Sigmoid colon (tissue), 7 donors: Measurements from ENCODE around the gene EPHB1. TPM values are rescaled to one million over a fixed set of nuclear protein-coding genes. Genes with fewer than 3 reads are reported as not detected.

Experiments
- DNase-seq: peaks from one replicate; pipeline ENCODE4 v3.0.0-alpha.2; 2019
- H3K27ac ChIP-seq, 4 donors: fragments of 200-600 bp; sonication (generic); one replicate each; pipeline ENCODE4 v1.5.1; 2016 to 2019; ENCODE audit warnings: mild to moderate bottlenecking in 1 of 4
- H3K27me3 ChIP-seq, 3 donors: fragments of 200-600 bp; sonication (generic); one replicate each; pipeline ENCODE4 v1.5.1; 2019; ENCODE audit warnings: mild to moderate bottlenecking in 1 of 3
- H3K36me3 ChIP-seq, 4 donors: fragments of 200-600 bp; sonication (generic); one replicate each; pipeline ENCODE4 v1.5.1; 2016 to 2019
- H3K4me1 ChIP-seq, 4 donors: fragments of 200-600 bp; sonication (generic); one replicate each; pipeline ENCODE4 v1.5.1; 2017 to 2019
- H3K4me3 ChIP-seq, 4 donors: fragments of 200-600 bp; sonication (generic); one replicate each; pipeline ENCODE4 v1.5.1; 2017 to 2019; ENCODE audit warnings: mild to moderate bottlenecking in 2 of 4, moderate library complexity in 1 of 4
- H3K9me3 ChIP-seq, 4 donors: fragments of 200-600 bp in 3 of 4; sonication (generic) in 3 of 4; one replicate each; pipeline versions ENCODE4 v1.5.1 to v1.6.1; 2013 to 2019
- CTCF ChIP-seq, 4 experiments: fragments of 450-650 bp in 3 of 4; fragments of 200-600 bp in 1 of 4; IDR thresholded peaks; one replicate each; pipeline ENCODE4 v1.5.1; 2016 to 2019; ENCODE audit warnings: antibody characterized with exemption in 4 of 4, mild to moderate bottlenecking in 3 of 4, moderate library complexity in 2 of 4
- EP300 ChIP-seq, 4 donors: sonication (generic); formaldehyde crosslinking; IDR thresholded peaks; one replicate each; pipeline ENCODE4 v1.6.1; 2017; ENCODE audit warnings: antibody characterized with exemption in 4 of 4
- POLR2A ChIP-seq, 2 donors: fragments of 450-650 bp; IDR thresholded peaks; one replicate each; pipeline ENCODE4 v1.6.1; 2016; ENCODE audit warnings: antibody characterized with exemption in 2 of 2, mild to moderate bottlenecking in 2 of 2, moderate library complexity in 2 of 2
- POLR2AphosphoS5 ChIP-seq, 4 donors: sonication (generic); formaldehyde crosslinking; IDR thresholded peaks; one replicate each; pipeline ENCODE4 v1.6.1; 2017; ENCODE audit warnings: antibody characterized with exemption in 4 of 4
- WGBS, 2 donors: extraction: QIAGEN DNeasy Blood & Tissue Kit; methylation state at CpG; one replicate each; pipeline ENCODE4 v1.1.7; 2013; 5-methylcytosine and 5-hydroxymethylcytosine counted together
- intact Hi-C: fragments of 100-400 bp; cut with DNase I; formaldehyde crosslinking; loops from one replicate; pipeline ENCODE4 v1.15.1; 2023
- polyA plus RNA-seq, 3 donors: library from polyadenylated mRNA; stranded (reverse); fragments of 200-250 nt; gene quantifications; one replicate each; pipeline ENCODE4 v1.2.3, GENCODE V29; 2013
- total RNA-seq, 4 donors: library from RNA; depleted of rRNA; stranded (reverse); fragments of >200 nt; gene quantifications; one replicate each; pipeline ENCODE4 v1.1.0, GENCODE V29; 2016
- donor health status: healthy with polysubstance abuse.
- donor health status: Bipolar disorder and iron deficiency.
- donor health status: healthy.

Gene EPHB1
- total and polyA plus RNA-seq, 7 donors = 0.29 to 17.3 (median 3.6) TPM; not detected in 2

GRCh38 chr3:134808835-134809234 lies 13.8 kb downstream of the EPHB1 start:
- Histone ChIP-seq H3K9me3 (no peaks in the 10 kb centered on the region), H3K27ac (no peak overlapping the region), H3K27me3 (no peaks in the 10 kb centered on the region), H3K4me1 (peaks cover 0 to 19% (median 0%) of the 10 kb centered on the region in 4 donors), H3K4me3 (no peak overlapping the region), H3K36me3 (no peaks in the 10 kb centered on the region)
- WGBS, 2 donors = 92 to 98% methylated on average over 1 of the region's 1 CpG
- intact Hi-C loops = no loop called here
- DNase-seq = no peak
- TF ChIP-seq CTCF (IDR thresholded peaks at IDR 0.05) (no peak), POLR2A (IDR thresholded peaks at IDR 0.05) (no peak), POLR2AphosphoS5 (IDR thresholded peaks at IDR 0.05) (no peak), EP300 (IDR thresholded peaks at IDR 0.05) (no peak)

DNA sequence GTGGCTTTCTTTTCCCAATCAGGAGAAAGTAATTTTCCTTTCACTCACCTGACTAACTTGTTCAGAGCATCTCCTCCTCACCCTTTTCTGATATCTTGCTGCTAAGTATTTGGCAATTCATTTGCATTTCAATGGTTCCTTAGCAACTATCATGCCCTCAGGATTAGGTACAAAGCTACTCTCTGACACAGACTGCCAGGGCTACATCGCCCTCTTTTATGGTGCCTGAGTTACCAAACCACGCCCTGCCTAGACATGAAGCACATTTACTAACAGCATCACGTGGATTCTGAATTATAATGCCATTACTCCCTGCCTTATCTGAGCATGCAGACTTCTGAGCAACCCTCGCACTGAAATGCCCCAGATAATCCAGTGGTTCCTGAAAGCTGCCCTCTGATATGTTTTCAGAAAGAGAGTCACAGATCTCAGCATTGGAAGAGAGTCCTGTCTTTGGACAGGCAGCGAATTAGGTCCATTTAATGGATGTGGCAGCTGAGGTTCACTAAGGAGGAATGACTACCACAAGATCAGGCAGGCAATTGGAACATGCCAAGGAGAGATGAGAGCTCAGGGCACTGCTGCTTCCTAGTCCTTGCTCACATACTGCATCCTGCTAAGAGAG lies 14.5 kb downstream of the EPHB1 start:
- no peak overlapping the region for H3K27ac ChIP-seq
- 24 to 67% methylated on average over 5 of the region's 5 CpGs for WGBS, 2 donors
- no peak overlapping the region for H3K4me3 ChIP-seq
- TF ChIP-seq POLR2A (IDR thresholded peaks at IDR 0.05) (no peak), EP300 (IDR thresholded peaks at IDR 0.05) (no peak), POLR2AphosphoS5 (IDR thresholded peaks at IDR 0.05) (no peak)
- no peaks in the 10 kb centered on the region for H3K27me3 ChIP-seq
- intact Hi-C loops = no loop called here
- H3K36me3 ChIP-seq = no peaks in the 10 kb centered on the region
- DNase-seq = no peak
- peaks cover 0 to 15% (median 0%) of the 10 kb centered on the region in 4 donors for H3K4me1 ChIP-seq
- H3K9me3 ChIP-seq = no peaks in the 10 kb centered on the region

DNA sequence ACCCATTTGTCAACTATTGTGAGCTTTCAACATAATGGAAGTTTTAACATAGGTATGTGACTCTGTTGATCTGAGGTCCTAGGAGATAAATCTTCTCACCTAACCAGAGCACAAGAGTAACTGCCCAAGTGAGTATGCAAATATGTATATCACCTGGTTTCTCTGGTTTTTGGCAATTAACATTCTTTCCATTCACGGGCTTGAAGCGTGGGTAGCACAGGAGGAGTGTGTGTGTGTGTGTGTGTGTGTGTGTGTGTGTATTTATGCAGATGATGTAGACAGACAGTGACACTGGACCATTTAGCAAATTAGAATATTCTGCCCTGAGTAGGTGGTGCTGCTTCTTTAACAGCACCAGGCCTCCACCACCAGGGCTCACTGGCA lies 15.0 kb downstream of the EPHB1 start:
- Histone ChIP-seq H3K36me3 (no peaks in the 10 kb centered on the region), H3K4me3 (no peak overlapping the region), H3K27ac (no peak overlapping the region), H3K9me3 (no peaks in the 10 kb centered on the region), H3K4me1 (peaks cover 0 to 12% (median 0%) of the 10 kb centered on the region in 4 donors), H3K27me3 (no peaks in the 10 kb centered on the region)
- 30 to 53% methylated on average over 2 of the region's 2 CpGs for WGBS, 2 donors
- DNase-seq = no peak
- intact Hi-C loops = no loop called here
- TF ChIP-seq EP300 (IDR thresholded peaks at IDR 0.05) = no peak
- TF ChIP-seq POLR2AphosphoS5 (IDR thresholded peaks at IDR 0.05) = no peak
- TF ChIP-seq POLR2A (IDR thresholded peaks at IDR 0.05) = no peak
- TF ChIP-seq CTCF (IDR thresholded peaks at IDR 0.05) = no peak

GRCh38 chr3:134810850-134811249 lies 15.8 kb downstream of the EPHB1 start:
- no peak overlapping the region for H3K4me3 ChIP-seq
- DNase-seq = no peak
- 78 to 83% methylated on average over 2 of the region's 2 CpGs for WGBS, 2 donors
- intact Hi-C loops = no loop called here
- H3K9me3 ChIP-seq = no peaks in the 10 kb centered on the region
- H3K36me3 ChIP-seq = no peaks in the 10 kb centered on the region
- no peaks in the 10 kb centered on the region for H3K27me3 ChIP-seq
- TF ChIP-seq CTCF (IDR thresholded peaks at IDR 0.05) = no peak
- no peak for TF ChIP-seq EP300 (IDR thresholded peaks at IDR 0.05)
- TF ChIP-seq POLR2AphosphoS5 (IDR thresholded peaks at IDR 0.05) = no peak
- no peak for TF ChIP-seq POLR2A (IDR thresholded peaks at IDR 0.05)
- H3K4me1 ChIP-seq = peaks cover 0 to 12% (median 0%) of the 10 kb centered on the region in 4 donors
- no peak overlapping the region for H3K27ac ChIP-seq

GRCh38 chr3:134813618-134814017 lies 18.6 kb downstream of the EPHB1 start:
- Histone ChIP-seq H3K27ac (no peak overlapping the region), H3K4me3 (no peak overlapping the region), H3K9me3 (no peaks in the 10 kb centered on the region), H3K27me3 (no peaks in the 10 kb centered on the region), H3K36me3 (no peaks in the 10 kb centered on the region), H3K4me1 (no peaks in the 10 kb centered on the region)
- DNase-seq = no peak
- intact Hi-C loops = no loop called here
- TF ChIP-seq EP300 (IDR thresholded peaks at IDR 0.05) (no peak), CTCF (IDR thresholded peaks at IDR 0.05) (no peak), POLR2AphosphoS5 (IDR thresholded peaks at IDR 0.05) (no peak), POLR2A (IDR thresholded peaks at IDR 0.05) (no peak)
- 0 to 46% methylated on average over 1 of the region's 1 CpG for WGBS, 2 donors
